Endothelial cell (in vitro differentiated cells): Measurements from ENCODE around the gene DYRK1A. TPM values are rescaled to one million over a fixed set of nuclear protein-coding genes. Genes with fewer than 3 reads are reported as not detected.

Source experiments
- DNase-seq: peaks from one replicate; pipeline ENCODE4 v3.0.0; 2021; ENCODE audit warnings: low spot score
- H3K27ac Mint-ChIP-seq: one replicate; pipeline ENCODE4 v1.8.0; 2021; ENCODE audit warnings: mixed read lengths, inconsistent platforms; ENCODE audit not compliant: unreplicated experiment
- H3K27me3 Mint-ChIP-seq: one replicate; pipeline ENCODE4 v1.8.0; 2021; ENCODE audit warnings: mild to moderate bottlenecking, moderate library complexity, mixed read lengths, inconsistent platforms; ENCODE audit not compliant: unreplicated experiment
- H3K36me3 Mint-ChIP-seq: one replicate; pipeline ENCODE4 v1.8.0; 2021; ENCODE audit warnings: mild to moderate bottlenecking, low read depth, mixed read lengths, inconsistent platforms; ENCODE audit not compliant: unreplicated experiment
- H3K4me1 Mint-ChIP-seq: one replicate; pipeline ENCODE4 v1.8.0; 2021; ENCODE audit warnings: mild to moderate bottlenecking, mixed read lengths, inconsistent platforms; ENCODE audit not compliant: unreplicated experiment
- H3K4me3 Mint-ChIP-seq: one replicate; pipeline ENCODE4 v1.8.0; 2021; ENCODE audit warnings: mild to moderate bottlenecking, mixed read lengths, inconsistent platforms; ENCODE audit not compliant: unreplicated experiment
- H3K9me3 Mint-ChIP-seq: one replicate; pipeline ENCODE4 v1.8.0; 2021; ENCODE audit warnings: mixed read lengths, inconsistent platforms; ENCODE audit not compliant: unreplicated experiment
- total RNA-seq: library from RNA; stranded (reverse); fragmentation: NEBNext Ultra II Directional; extraction: Animal tissue kit (Norgen Biotek cat#: 25700); gene quantifications from one replicate; pipeline ENCODE4 v1.2.1, GENCODE V29; 2021; ENCODE audit not compliant: unreplicated experiment
- TF ChIP-seq, protein P1 (sequence below): fragments of 200-600 bp; sonication (generic); IDR thresholded peaks from one replicate; pipeline ENCODE4 v1.5.0; 2021; ENCODE audit warnings: antibody characterized with exemption; ENCODE audit not compliant: unreplicated experiment

The DYRK1A gene
- total RNA-seq, 1 donor from 2014 or later, result 87.5 TPM

DNA sequence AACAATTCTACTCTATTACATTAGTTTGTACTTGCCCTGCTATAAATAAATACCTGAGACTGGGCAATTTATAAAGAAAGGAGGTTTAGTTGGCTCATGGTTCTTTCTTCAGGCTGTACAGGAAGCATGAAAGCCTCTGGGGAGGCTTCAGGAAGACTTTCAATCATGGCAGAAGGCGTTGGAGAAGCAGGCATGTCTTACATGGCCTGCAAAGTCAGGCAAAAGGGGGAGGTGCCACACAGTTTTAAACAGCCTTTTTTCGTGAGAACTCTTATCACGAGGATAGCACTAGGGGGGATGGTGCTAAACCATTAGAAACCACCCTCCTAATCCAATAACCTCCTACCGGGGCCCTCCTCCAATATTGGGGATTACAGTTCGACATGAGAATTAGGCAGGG is 102.9 kb downstream of the DYRK1A start:
- Mint-ChIP-seq H3K4me3 (no peak overlapping the region), H3K9me3 (no peaks in the 10 kb centered on the region), H3K27ac (no peak overlapping the region), H3K4me1 (no peaks in the 10 kb centered on the region), H3K27me3 (no peaks in the 10 kb centered on the region), H3K36me3 (peaks cover 14% of the 10 kb centered on the region)
- DNase-seq, result no peak
- TF ChIP-seq, protein P1, sequence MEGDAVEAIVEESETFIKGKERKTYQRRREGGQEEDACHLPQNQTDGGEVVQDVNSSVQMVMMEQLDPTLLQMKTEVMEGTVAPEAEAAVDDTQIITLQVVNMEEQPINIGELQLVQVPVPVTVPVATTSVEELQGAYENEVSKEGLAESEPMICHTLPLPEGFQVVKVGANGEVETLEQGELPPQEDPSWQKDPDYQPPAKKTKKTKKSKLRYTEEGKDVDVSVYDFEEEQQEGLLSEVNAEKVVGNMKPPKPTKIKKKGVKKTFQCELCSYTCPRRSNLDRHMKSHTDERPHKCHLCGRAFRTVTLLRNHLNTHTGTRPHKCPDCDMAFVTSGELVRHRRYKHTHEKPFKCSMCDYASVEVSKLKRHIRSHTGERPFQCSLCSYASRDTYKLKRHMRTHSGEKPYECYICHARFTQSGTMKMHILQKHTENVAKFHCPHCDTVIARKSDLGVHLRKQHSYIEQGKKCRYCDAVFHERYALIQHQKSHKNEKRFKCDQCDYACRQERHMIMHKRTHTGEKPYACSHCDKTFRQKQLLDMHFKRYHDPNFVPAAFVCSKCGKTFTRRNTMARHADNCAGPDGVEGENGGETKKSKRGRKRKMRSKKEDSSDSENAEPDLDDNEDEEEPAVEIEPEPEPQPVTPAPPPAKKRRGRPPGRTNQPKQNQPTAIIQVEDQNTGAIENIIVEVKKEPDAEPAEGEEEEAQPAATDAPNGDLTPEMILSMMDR, result no peak

DNA sequence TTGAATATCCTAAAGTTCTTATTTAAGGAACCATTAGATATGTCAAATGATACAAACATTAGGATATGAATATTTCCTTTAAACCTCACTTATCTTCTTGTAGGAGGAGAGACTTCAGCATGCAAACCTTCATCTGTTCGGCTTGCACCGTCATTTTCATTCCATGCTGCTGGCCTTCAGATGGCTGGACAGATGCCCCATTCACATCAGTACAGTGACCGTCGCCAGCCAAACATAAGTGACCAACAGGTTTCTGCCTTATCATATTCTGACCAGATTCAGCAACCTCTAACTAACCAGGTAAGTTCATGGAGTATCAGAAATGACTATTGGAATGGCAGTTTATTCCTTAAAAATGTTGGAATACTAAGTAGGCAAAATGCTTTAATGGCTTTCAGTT is 106.0 kb downstream of the DYRK1A start:
- no peak for DNase-seq
- H3K4me1 Mint-ChIP-seq, result peaks cover 11% of the 10 kb centered on the region
- no peaks in the 10 kb centered on the region for H3K9me3 Mint-ChIP-seq
- peaks cover 6% of the 10 kb centered on the region for H3K27me3 Mint-ChIP-seq
- no peak overlapping the region for H3K27ac Mint-ChIP-seq
- H3K36me3 Mint-ChIP-seq, result peaks cover 19% of the 10 kb centered on the region
- TF ChIP-seq, protein P1, result no peak
- no peak overlapping the region for H3K4me3 Mint-ChIP-seq

DNA sequence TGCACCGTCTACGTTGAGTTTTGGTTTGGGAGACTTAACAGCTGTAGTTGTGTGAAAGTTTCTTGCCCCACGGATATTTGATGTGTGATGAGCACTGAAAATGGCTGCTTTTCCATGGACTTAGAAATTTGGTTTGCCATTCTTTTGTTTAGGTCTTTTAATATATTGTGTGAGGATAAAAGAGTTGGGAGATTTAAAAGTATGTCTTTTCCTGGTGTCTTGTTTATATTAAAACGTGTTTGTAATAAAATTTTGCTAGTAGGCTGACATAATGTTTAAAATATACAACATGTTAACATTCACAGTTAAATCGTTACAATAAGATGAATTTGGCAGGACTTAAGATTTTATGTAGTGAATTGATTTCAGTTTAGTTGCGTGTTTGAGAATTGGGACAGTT is 106.9 kb downstream of the DYRK1A start:
- Mint-ChIP-seq H3K27me3 (peaks cover 6% of the 10 kb centered on the region), H3K36me3 (peaks cover 17% of the 10 kb centered on the region), H3K9me3 (no peaks in the 10 kb centered on the region), H3K4me3 (no peak overlapping the region), H3K4me1 (peaks cover 11% of the 10 kb centered on the region), H3K27ac (no peak overlapping the region)
- TF ChIP-seq, protein P1, result no peak
- no peak for DNase-seq

DNA sequence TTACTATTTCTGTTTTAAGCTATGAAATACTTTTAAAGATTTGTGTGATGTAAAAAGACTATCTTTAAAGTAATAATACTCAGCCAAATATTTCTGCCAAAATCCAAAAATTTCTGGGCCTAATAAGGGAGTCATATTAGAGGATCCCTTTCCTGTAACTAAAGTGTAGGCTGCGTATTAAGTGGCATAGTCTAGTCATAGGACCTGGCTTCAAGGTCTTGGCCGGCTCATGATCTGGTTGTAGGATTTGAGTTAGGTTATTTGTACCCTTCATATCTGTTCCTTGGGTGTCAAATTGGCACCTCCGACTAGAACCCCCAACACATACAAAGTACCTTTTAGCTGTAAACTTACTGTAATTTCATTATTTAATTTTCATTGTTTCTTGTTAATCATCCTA is 107.8 kb downstream of the DYRK1A start:
- Mint-ChIP-seq H3K4me1 (peaks cover 11% of the 10 kb centered on the region), H3K27me3 (peaks cover 6% of the 10 kb centered on the region), H3K36me3 (peaks cover 8% of the 10 kb centered on the region), H3K4me3 (no peak overlapping the region), H3K9me3 (no peaks in the 10 kb centered on the region), H3K27ac (no peak overlapping the region)
- no peak for DNase-seq
- TF ChIP-seq, protein P1, result no peak

- H3K27me3 Mint-ChIP-seq, result peaks cover 6% of the 10 kb centered on the region
- H3K4me1 Mint-ChIP-seq, result peaks cover 11% of the 10 kb centered on the region
- no peaks in the 10 kb centered on the region for H3K9me3 Mint-ChIP-seq
- peaks cover 8% of the 10 kb centered on the region for H3K36me3 Mint-ChIP-seq
- TF ChIP-seq, protein P1, result no peak
- peak overlapping the region; percentile 40 for H3K4me3 Mint-ChIP-seq
- DNase-seq, result no peak
- peak overlapping the region; percentile 80 for H3K27ac Mint-ChIP-seq
Observed at GRCh38 chr21:37475186-37475868, 108.8 kb downstream of the DYRK1A start.
